ENCODE measurements around the gene LCA5. TPM values are rescaled to one million over a fixed set of nuclear protein-coding genes. Genes with fewer than 3 reads are reported as not detected.

Gene LCA5
- polyA plus RNA-seq, 2 donors, result 0.73 to 0.94 TPM

Other genes with a start within 250 kb of the LCA5 start
- gene SH3BGRL2, start 93.9 kb upstream of the LCA5 start, polyA plus RNA-seq, result 10 to 100 TPM; 28.8 to 52.5 TPM